Hematopoietic multipotent progenitor cell treated with erythropoietin and hydrocortisone succinate and interleukin-3 and kit ligand, for 6 days (in vitro differentiated cells): ENCODE results near the gene SDK2.

ENCODE experiments used
- DNase-seq: peaks from one replicate; pipeline ENCODE4 v3.0.0-alpha.2; 2015

The SDK2 gene

DNA sequence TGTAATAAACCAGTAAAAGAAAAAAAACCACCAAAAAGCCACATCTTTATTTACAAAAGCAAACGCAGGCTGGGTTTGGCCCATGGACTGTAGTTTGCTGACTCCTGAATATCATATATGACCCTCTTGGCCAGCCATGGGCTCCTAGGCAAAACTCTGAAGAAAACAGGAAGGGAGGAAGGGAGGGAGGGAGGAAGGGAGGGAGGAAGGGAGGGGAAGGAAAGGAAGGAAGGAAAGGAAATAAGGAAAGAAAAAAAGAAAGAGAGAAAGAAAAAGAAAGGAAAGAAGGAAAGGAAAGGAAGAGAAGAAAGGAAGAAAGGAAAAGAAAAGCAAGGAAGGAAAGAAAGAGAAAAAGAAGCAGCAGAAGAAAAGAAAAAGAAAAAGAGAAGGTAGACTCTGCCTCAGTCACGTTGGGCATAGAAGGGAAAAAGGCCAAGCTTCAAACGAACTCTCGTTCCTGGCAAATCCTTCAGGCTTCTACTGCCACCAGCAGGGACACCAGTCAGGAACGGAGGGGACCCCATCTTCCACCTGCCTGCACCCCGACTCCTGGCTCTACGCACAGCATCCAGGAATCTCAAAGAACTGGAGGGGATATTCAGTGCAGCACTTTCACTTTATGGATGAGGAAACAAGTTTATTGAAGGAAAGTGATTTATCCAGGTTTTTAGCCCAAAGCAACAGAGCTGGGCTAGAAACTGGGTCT, 354.5 kb downstream of the SDK2 start:
- DNase-seq = no peak

DNA sequence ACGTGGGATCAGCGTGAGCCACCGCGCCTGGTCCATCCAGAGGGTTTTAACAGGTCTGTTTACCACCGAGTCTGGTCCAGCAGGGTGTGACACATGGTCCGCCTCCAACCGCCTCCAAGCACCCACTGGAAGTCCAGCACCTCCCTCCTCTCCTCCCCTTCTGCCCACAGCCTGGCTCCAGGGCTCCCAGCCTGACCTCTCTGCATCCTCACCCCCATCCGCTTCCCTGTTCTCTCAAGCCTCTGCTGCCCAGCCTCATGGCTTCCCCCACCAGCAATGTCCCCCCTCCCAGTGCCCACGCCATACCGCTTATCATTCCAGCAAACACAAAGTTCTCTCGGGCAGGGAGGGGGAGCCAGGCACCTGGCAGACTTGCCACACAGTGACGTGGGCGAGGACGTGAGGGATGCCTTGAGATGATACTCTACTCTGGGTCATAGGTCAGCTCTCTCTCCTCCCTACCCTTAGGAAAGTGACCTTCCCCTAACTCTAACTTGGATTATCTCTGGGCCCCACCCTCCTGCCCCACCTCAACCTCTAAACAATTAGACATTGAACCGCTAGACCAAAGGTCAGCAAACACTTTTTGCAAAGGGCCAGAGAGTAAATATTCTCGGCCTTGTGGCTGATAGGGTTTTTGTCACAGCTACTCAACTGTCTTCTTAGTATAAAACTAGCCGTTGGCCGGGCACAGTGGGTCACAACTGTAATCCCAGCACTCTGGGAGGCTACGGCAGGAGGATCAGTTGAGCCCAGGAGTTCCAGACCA, 355.5 kb downstream of the SDK2 start:
- DNase-seq = peak; percentile 52

GRCh38 chr17:73286863-73287296, 357.4 kb downstream of the SDK2 start:
- DNase-seq = no peak

- no peak for DNase-seq
Observed at GRCh38 chr17:73285916-73286862, 358.1 kb downstream of the SDK2 start.

GRCh38 chr17:73285603-73285908, 358.7 kb downstream of the SDK2 start:
- no peak for DNase-seq

GRCh38 chr17:73284906-73285602, 359.2 kb downstream of the SDK2 start:
- DNase-seq = no peak
